GM23338 (cell line): ENCODE measurements around the gene OLFML2B. TPM values are rescaled to one million over a fixed set of nuclear protein-coding genes. Genes with fewer than 3 reads are reported as not detected.

Source experiments
- ATAC-seq: fragments of 200-7000 bp; cut with Tn5 transposase; 3 replicates; pipeline ENCODE4 v1.9.1; 2020
- DNase-seq: peaks from one replicate; pipeline ENCODE4 v3.0.0-alpha.2; 2015; ENCODE audit warnings: low spot score
- H2AFZ ChIP-seq: fragments of 200-600 bp; sonication (generic); 2 replicates; pipeline ENCODE4 v1.8.0; 2016; ENCODE audit warnings: antibody characterized with exemption, mild to moderate bottlenecking, moderate library complexity
- H3F3A ChIP-seq: fragments of 200-600 bp; sonication (generic); replicated peaks from 2 replicates; pipeline ENCODE4 v1.8.0; 2017; ENCODE audit warnings: antibody characterized with exemption, mixed run types, low read depth
- H3K27ac ChIP-seq: fragments of 200-600 bp; sonication (generic); 2 replicates; pipeline ENCODE4 v1.6.1; 2016; ENCODE audit warnings: low read depth
- H3K27me3 ChIP-seq: fragments of 200-600 bp; sonication (generic); 2 replicates; pipeline ENCODE4 v1.8.0; 2016; ENCODE audit warnings: mild to moderate bottlenecking, mixed run types, moderate library complexity; ENCODE audit not compliant: insufficient read depth
- H3K36me3 ChIP-seq: fragments of 200-600 bp; sonication (generic); 2 replicates; pipeline ENCODE4 v1.8.0; 2016; ENCODE audit warnings: mild to moderate bottlenecking; ENCODE audit not compliant: insufficient read depth
- H3K4me1 ChIP-seq: fragments of 200-600 bp; sonication (generic); 2 replicates; pipeline ENCODE4 v1.8.0; 2016; ENCODE audit warnings: mild to moderate bottlenecking, moderate library complexity; ENCODE audit not compliant: insufficient read depth
- H3K4me2 ChIP-seq: fragments of 200-600 bp; sonication (generic); 2 replicates; pipeline ENCODE4 v1.7.1; 2017; ENCODE audit warnings: mixed run types
- H3K4me3 ChIP-seq: fragments of 200-600 bp; sonication (generic); 2 replicates; pipeline ENCODE4 v1.6.1; 2016; ENCODE audit warnings: mixed run types
- H3K79me2 ChIP-seq: fragments of 200-600 bp; sonication (generic); replicated peaks from 2 replicates; pipeline ENCODE4 v1.8.0; 2017; ENCODE audit warnings: mild to moderate bottlenecking; ENCODE audit not compliant: insufficient read depth
- H3K9me2 ChIP-seq: fragments of 200-600 bp; sonication (generic); 2 replicates; pipeline ENCODE4 v1.8.0; 2017; ENCODE audit not compliant: insufficient read depth
- H4K20me1 ChIP-seq: fragments of 200-600 bp; sonication (generic); replicated peaks from 2 replicates; pipeline ENCODE4 v1.8.0; 2017; ENCODE audit warnings: mild to moderate bottlenecking; ENCODE audit not compliant: insufficient read depth
- H3K27ac Mint-ChIP-seq: 2 replicates; pipeline ENCODE4 v1.8.0; 2020; ENCODE audit warnings: inconsistent platforms, mild to moderate bottlenecking, moderate library complexity, mixed read lengths
- H3K27me3 Mint-ChIP-seq: 3 replicates; pipeline ENCODE4 v1.8.0; 2022; ENCODE audit warnings: low read depth, mild to moderate bottlenecking, moderate library complexity, mixed read lengths, inconsistent platforms; ENCODE audit not compliant: insufficient read depth, poor library complexity
- H3K36me3 Mint-ChIP-seq: 3 replicates; pipeline ENCODE4 v1.8.0; 2021; ENCODE audit warnings: low read depth, mild to moderate bottlenecking, inconsistent platforms, moderate library complexity, mixed read lengths
- H3K4me1 Mint-ChIP-seq: 3 replicates; pipeline ENCODE4 v1.8.0; 2020; ENCODE audit warnings: mild to moderate bottlenecking, inconsistent platforms, mixed read lengths
- H3K4me3 Mint-ChIP-seq: 3 replicates; pipeline ENCODE4 v1.8.0; 2021; ENCODE audit warnings: moderate library complexity, mild to moderate bottlenecking, inconsistent platforms, mixed read lengths
- H3K9me3 Mint-ChIP-seq: 3 replicates; pipeline ENCODE4 v1.8.0; 2020; ENCODE audit warnings: moderate library complexity, mild to moderate bottlenecking, inconsistent platforms, mixed read lengths
- CREB1 ChIP-seq: fragments of 250-450 bp; sonication (Bioruptor Pico); IDR thresholded peaks from 2 replicates; pipeline ENCODE4 v1.5.0; 2020; ENCODE audit warnings: low read depth, mild to moderate bottlenecking, moderate library complexity
- CTCF ChIP-seq, 2 experiments: fragments of 200-600 bp in 1 of 2; sonication (generic) in 1 of 2; conservative IDR thresholded peaks; 2 replicates each; pipeline versions ENCODE4 v1.5.1 to v1.6.1; 2016 to 2017; ENCODE audit warnings: antibody characterized with exemption in 2 of 2, low read depth in 2 of 2, mild to moderate bottlenecking in 2 of 2, moderate library complexity in 1 of 2
- ETS1 ChIP-seq: IDR thresholded peaks from 2 replicates; pipeline ENCODE4 v1.6.1; 2016; ENCODE audit warnings: antibody characterized with exemption
- POLR2AphosphoS5 ChIP-seq: IDR thresholded peaks from 2 replicates; pipeline ENCODE4 v1.6.1; 2016; ENCODE audit warnings: antibody characterized with exemption, low read depth
- REST ChIP-seq: IDR thresholded peaks from one replicate; pipeline ENCODE4 v1.6.1; 2018; ENCODE audit warnings: antibody characterized with exemption; ENCODE audit not compliant: unreplicated experiment
- STAT1 ChIP-seq: IDR thresholded peaks from one replicate; pipeline ENCODE4 v1.6.1; 2016; ENCODE audit warnings: antibody characterized with exemption; ENCODE audit not compliant: unreplicated experiment
- ZNF114 ChIP-seq: fragments of 250-450 bp; sonication (Bioruptor Pico); IDR thresholded peaks from 2 replicates; pipeline ENCODE4 v1.5.0; 2020; ENCODE audit warnings: mild to moderate bottlenecking, moderate library complexity
- polyA plus RNA-seq: library from polyadenylated mRNA; unstranded; fragments of >200 nt; fragmentation: Nextera tagmentation; extraction: Ambion mirVana; gene quantifications from 2 replicates; pipeline ENCODE4 v1.2.1, GENCODE V29; 2016
- total RNA-seq: library from RNA; depleted of rRNA; stranded (reverse); fragments of >200 nt; shearing (Covaris generic); gene quantifications from 2 replicates; pipeline ENCODE4 v1.2.3, GENCODE V29; 2014
- TF ChIP-seq, protein P1 (sequence below): fragments of 250-450 bp; sonication (Bioruptor Pico); IDR thresholded peaks from 2 replicates; pipeline ENCODE4 v1.5.0; 2020; ENCODE audit warnings: mild to moderate bottlenecking, moderate library complexity

Gene OLFML2B
- total and polyA plus RNA-seq, 2 experiments from 2014 or later, result 2.9 to 4.3 TPM

- Mint-ChIP-seq H3K9me3 (no peaks in the 10 kb centered on the region), H3K27me3 (no peaks in the 10 kb centered on the region), H3K36me3 (no peaks in the 10 kb centered on the region), H3K27ac (no peak overlapping the region), H3K4me1 (peaks cover 9% of the 10 kb centered on the region; the same call in 2 of the 3 replicates), H3K4me3 (no peak overlapping the region)
- Histone ChIP-seq H3K27me3 (no peaks in the 10 kb centered on the region), H3K4me2 (no peak overlapping the region), H3F3A (no peaks in the 10 kb centered on the region), H4K20me1 (no peaks in the 10 kb centered on the region), H3K79me2 (no peaks in the 10 kb centered on the region), H3K36me3 (no peaks in the 10 kb centered on the region), H3K4me1 (0 out of 2 replicates have a peak, but pooled peaks cover 6% of the 10 kb centered on the region), H3K27ac (no peak overlapping the region), H3K9me2 (0 out of 2 replicates have a peak, but pooled peaks cover 3% of the 10 kb centered on the region), H2AFZ (no peak overlapping the region), H3K4me3 (no peak overlapping the region)
- no peak for ATAC-seq
- no peak for DNase-seq
- TF ChIP-seq REST (no peak), CREB1 (CRISPR knock-in tag) (no peak)
These were observed 71.0 kb downstream of the OLFML2B start for GRCh38 chr1:161952607-161953172.

GRCh38 chr1:161951646-161952045, 72.0 kb downstream of the OLFML2B start:
- Mint-ChIP-seq H3K4me3 (no peak overlapping the region), H3K36me3 (no peaks in the 10 kb centered on the region), H3K9me3 (no peaks in the 10 kb centered on the region), H3K27ac (no peak overlapping the region), H3K27me3 (no peaks in the 10 kb centered on the region), H3K4me1 (peaks cover 14% of the 10 kb centered on the region)
- no peak for TF ChIP-seq POLR2AphosphoS5
- no peak for TF ChIP-seq ETS1
- TF ChIP-seq, protein P1, sequence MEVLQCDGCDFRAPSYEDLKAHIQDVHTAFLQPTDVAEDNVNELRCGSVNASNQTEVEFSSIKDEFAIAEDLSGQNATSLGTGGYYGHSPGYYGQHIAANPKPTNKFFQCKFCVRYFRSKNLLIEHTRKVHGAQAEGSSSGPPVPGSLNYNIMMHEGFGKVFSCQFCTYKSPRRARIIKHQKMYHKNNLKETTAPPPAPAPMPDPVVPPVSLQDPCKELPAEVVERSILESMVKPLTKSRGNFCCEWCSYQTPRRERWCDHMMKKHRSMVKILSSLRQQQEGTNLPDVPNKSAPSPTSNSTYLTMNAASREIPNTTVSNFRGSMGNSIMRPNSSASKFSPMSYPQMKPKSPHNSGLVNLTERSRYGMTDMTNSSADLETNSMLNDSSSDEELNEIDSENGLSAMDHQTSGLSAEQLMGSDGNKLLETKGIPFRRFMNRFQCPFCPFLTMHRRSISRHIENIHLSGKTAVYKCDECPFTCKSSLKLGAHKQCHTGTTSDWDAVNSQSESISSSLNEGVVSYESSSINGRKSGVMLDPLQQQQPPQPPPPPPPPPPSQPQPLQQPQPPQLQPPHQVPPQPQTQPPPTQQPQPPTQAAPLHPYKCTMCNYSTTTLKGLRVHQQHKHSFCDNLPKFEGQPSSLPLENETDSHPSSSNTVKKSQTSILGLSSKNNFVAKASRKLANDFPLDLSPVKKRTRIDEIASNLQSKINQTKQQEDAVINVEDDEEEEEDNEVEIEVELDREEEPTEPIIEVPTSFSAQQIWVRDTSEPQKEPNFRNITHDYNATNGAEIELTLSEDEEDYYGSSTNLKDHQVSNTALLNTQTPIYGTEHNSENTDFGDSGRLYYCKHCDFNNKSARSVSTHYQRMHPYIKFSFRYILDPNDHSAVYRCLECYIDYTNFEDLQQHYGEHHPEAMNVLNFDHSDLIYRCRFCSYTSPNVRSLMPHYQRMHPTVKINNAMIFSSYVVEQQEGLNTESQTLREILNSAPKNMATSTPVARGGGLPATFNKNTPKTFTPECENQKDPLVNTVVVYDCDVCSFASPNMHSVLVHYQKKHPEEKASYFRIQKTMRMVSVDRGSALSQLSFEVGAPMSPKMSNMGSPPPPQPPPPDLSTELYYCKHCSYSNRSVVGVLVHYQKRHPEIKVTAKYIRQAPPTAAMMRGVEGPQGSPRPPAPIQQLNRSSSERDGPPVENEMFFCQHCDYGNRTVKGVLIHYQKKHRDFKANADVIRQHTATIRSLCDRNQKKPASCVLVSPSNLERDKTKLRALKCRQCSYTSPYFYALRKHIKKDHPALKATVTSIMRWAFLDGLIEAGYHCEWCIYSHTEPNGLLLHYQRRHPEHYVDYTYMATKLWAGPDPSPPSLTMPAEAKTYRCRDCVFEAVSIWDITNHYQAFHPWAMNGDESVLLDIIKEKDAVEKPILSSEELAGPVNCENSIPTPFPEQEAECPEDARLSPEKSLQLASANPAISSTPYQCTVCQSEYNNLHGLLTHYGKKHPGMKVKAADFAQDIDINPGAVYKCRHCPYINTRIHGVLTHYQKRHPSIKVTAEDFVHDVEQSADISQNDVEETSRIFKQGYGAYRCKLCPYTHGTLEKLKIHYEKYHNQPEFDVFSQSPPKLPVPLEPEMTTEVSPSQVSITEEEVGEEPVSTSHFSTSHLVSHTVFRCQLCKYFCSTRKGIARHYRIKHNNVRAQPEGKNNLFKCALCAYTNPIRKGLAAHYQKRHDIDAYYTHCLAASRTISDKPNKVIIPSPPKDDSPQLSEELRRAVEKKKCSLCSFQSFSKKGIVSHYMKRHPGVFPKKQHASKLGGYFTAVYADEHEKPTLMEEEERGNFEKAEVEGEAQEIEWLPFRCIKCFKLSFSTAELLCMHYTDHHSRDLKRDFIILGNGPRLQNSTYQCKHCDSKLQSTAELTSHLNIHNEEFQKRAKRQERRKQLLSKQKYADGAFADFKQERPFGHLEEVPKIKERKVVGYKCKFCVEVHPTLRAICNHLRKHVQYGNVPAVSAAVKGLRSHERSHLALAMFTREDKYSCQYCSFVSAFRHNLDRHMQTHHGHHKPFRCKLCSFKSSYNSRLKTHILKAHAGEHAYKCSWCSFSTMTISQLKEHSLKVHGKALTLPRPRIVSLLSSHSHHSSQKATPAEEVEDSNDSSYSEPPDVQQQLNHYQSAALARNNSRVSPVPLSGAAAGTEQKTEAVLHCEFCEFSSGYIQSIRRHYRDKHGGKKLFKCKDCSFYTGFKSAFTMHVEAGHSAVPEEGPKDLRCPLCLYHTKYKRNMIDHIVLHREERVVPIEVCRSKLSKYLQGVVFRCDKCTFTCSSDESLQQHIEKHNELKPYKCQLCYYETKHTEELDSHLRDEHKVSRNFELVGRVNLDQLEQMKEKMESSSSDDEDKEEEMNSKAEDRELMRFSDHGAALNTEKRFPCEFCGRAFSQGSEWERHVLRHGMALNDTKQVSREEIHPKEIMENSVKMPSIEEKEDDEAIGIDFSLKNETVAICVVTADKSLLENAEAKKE (CRISPR knock-in tag), result no peak
- no peak for TF ChIP-seq ZNF114
- no peak for TF ChIP-seq CTCF (conservative IDR thresholded peaks at IDR 0.05; ENCODE audit: low read depth in 2 of 2)
- no peak for TF ChIP-seq CREB1 (CRISPR knock-in tag)
- TF ChIP-seq STAT1, result no peak
- no peak overlapping the region for H2AFZ ChIP-seq
- ATAC-seq (no peak), DNase-seq (no peak)
- peaks cover 6% of the 10 kb centered on the region; the same call in 1 of the 2 replicates for H3K4me1 ChIP-seq
- H3K79me2 ChIP-seq, result no peaks in the 10 kb centered on the region
- H3K4me2 ChIP-seq, result no peak overlapping the region
- no peaks in the 10 kb centered on the region for H4K20me1 ChIP-seq
- H3K27ac ChIP-seq, result no peak overlapping the region
- H3K36me3 ChIP-seq, result no peaks in the 10 kb centered on the region
- H3K4me3 ChIP-seq, result no peak overlapping the region
- no peaks in the 10 kb centered on the region for H3F3A ChIP-seq
- 0 out of 2 replicates have a peak, but pooled peaks cover 3% of the 10 kb centered on the region for H3K9me2 ChIP-seq
- no peaks in the 10 kb centered on the region for H3K27me3 ChIP-seq
